IMR-90 (cell line): ENCODE measurements around the gene GKN1. TPM values are rescaled to one million over a fixed set of nuclear protein-coding genes. Genes with fewer than 3 reads are reported as not detected.
A peak's percentile ranks its signal among the peaks of the same experiment; 100 is the strongest.

Experiments used
- ATAC-seq: fragments of 200-7000 bp; cut with Tn5 transposase; 2 replicates; pipeline ENCODE4 v1.9.1; 2020; ENCODE audit warnings: low read depth, mild to moderate bottlenecking, moderate library complexity
- BruUV-seq: library from RNA; stranded (reverse); fragments of 400-500 nt; replicated peaks from 2 replicates; lab custom pipeline; 2021; lab: Mats Ljungman, UMichigan
- CTCF ChIA-PET: fragments of 300-600 bp; formaldehyde crosslinking; extraction: SDS; loops from one replicate; lab custom pipeline; 2021; ENCODE audit warnings: antibody characterized with exemption; lab: Yijun Ruan, JAX
- POLR2A ChIA-PET: fragments of 300-600 bp; sonication (Branson Sonifier 250); formaldehyde crosslinking; loops from one replicate; lab custom pipeline; 2022; ENCODE audit warnings: antibody characterized with exemption; ENCODE audit not compliant: unreplicated experiment; lab: Charles Lee
- DNase-seq: peaks from one replicate; pipeline ENCODE4 v3.0.0; 2013
- H2AFZ ChIP-seq: replicated peaks from 2 replicates; pipeline ENCODE3; 2013; ENCODE audit warnings: low read length, mild to moderate bottlenecking; ENCODE audit not compliant: poor library complexity
- H2AK5ac ChIP-seq: 2 replicates; pipeline ENCODE4 v1.6.1; 2013; ENCODE audit warnings: low read depth, low read length, inconsistent platforms
- H2AK9ac ChIP-seq: replicated peaks from 2 replicates; pipeline ENCODE3; 2013; ENCODE audit warnings: mild to moderate bottlenecking, low read depth, low read length, moderate library complexity; ENCODE audit not compliant: poor library complexity
- H2BK120ac ChIP-seq: 2 replicates; pipeline ENCODE4 v1.6.1; 2013; ENCODE audit warnings: low read depth, low read length, inconsistent platforms
- H2BK15ac ChIP-seq: 3 replicates; pipeline ENCODE4 v1.6.1; 2013; ENCODE audit warnings: low read depth, low read length, inconsistent platforms
- H2BK20ac ChIP-seq: 2 replicates; pipeline ENCODE4 v1.6.1; 2013; ENCODE audit warnings: low read depth, mild to moderate bottlenecking, inconsistent platforms, low read length, moderate library complexity
- H2BK5ac ChIP-seq: 2 replicates; pipeline ENCODE4 v1.6.1; 2013; ENCODE audit warnings: mild to moderate bottlenecking, low read depth, low read length, inconsistent platforms; ENCODE audit not compliant: poor library complexity, severe bottlenecking
- H3K14ac ChIP-seq: replicated peaks from 2 replicates; pipeline ENCODE4 v1.6.1; 2013; ENCODE audit warnings: low read depth, low read length, inconsistent platforms
- H3K18ac ChIP-seq: 2 replicates; pipeline ENCODE4 v1.6.1; 2013; ENCODE audit warnings: low read depth, low read length, control low read depth
- H3K23ac ChIP-seq: 2 replicates; pipeline ENCODE4 v1.6.1; 2013; ENCODE audit warnings: low read depth, low read length, inconsistent platforms
- H3K27ac ChIP-seq: 2 replicates; pipeline ENCODE4 v1.5.1; 2013; ENCODE audit warnings: mild to moderate bottlenecking, control low read depth, low read length; ENCODE audit not compliant: insufficient read depth
- H3K27me3 ChIP-seq: 2 replicates; pipeline ENCODE4 v1.6.1; 2013; ENCODE audit warnings: low read length; ENCODE audit not compliant: control insufficient read depth, insufficient read depth
- H3K36me3 ChIP-seq: 2 replicates; pipeline ENCODE4 v1.6.1; 2013; ENCODE audit warnings: low read length, mixed read lengths; ENCODE audit not compliant: control insufficient read depth, insufficient read depth
- H3K4ac ChIP-seq: 2 replicates; pipeline ENCODE4 v1.6.1; 2013; ENCODE audit warnings: low read depth, low read length, inconsistent platforms
- H3K4me1 ChIP-seq: 2 replicates; pipeline ENCODE4 v1.6.1; 2013; ENCODE audit warnings: low read length, mixed read lengths; ENCODE audit not compliant: control insufficient read depth, insufficient read depth
- H3K4me2 ChIP-seq: 2 replicates; pipeline ENCODE4 v1.6.1; 2013; ENCODE audit warnings: low read depth, mild to moderate bottlenecking, control low read depth, low read length, moderate library complexity
- H3K4me3 ChIP-seq: 2 replicates; pipeline ENCODE4 v1.5.1; 2013; ENCODE audit warnings: low read depth, mild to moderate bottlenecking, control low read depth, low read length, moderate library complexity; ENCODE audit not compliant: insufficient read depth
- H3K56ac ChIP-seq: 2 replicates; pipeline ENCODE4 v1.6.1; 2013; ENCODE audit warnings: low read length, inconsistent platforms; ENCODE audit not compliant: insufficient read depth; ENCODE audit errors: extremely low read depth
- H3K79me1 ChIP-seq, 2 experiments: 2 replicates each; pipeline ENCODE4 v1.6.1; 2013; ENCODE audit warnings: low read length in 2 of 2, inconsistent platforms in 1 of 2, low read depth in 1 of 2
- H3K9ac ChIP-seq: 2 replicates; pipeline ENCODE4 v1.6.1; 2013; ENCODE audit warnings: low read depth, low read length, control low read depth
- H3K9me1 ChIP-seq: 2 replicates; pipeline ENCODE4 v1.6.1; 2013; ENCODE audit warnings: low read length, inconsistent platforms; ENCODE audit not compliant: insufficient read depth
- H3K9me3 ChIP-seq: 2 replicates; pipeline ENCODE4 v1.6.1; 2013; ENCODE audit warnings: low read length; ENCODE audit not compliant: control insufficient read depth, insufficient read depth
- H4K20me1 ChIP-seq: 2 replicates; pipeline ENCODE4 v1.6.1; 2013; ENCODE audit warnings: low read length, inconsistent platforms; ENCODE audit not compliant: insufficient read depth
- H4K5ac ChIP-seq: 2 replicates; pipeline ENCODE4 v1.6.1; 2013; ENCODE audit warnings: mild to moderate bottlenecking, low read depth, low read length, control low read depth
- H4K8ac ChIP-seq, 2 experiments: 2 replicates each; pipeline ENCODE4 v1.6.1; 2013; ENCODE audit warnings: low read depth in 2 of 2, low read length in 2 of 2, control low read depth in 1 of 2, inconsistent platforms in 1 of 2
- H4K91ac ChIP-seq: 2 replicates; pipeline ENCODE4 v1.6.1; 2013; ENCODE audit warnings: low read depth, low read length, inconsistent platforms; ENCODE audit not compliant: insufficient read depth
- BHLHE40 ChIP-seq: fragments of 150-350 bp; IDR thresholded peaks from 2 replicates; pipeline ENCODE4 v1.6.1; 2016; ENCODE audit warnings: mild to moderate bottlenecking, low read depth, low read length
- CEBPB ChIP-seq: IDR thresholded peaks from 2 replicates; pipeline ENCODE4 v1.6.1; 2012; ENCODE audit warnings: low read depth, low read length, improper control_type of control experiment
- CHD1 ChIP-seq: IDR thresholded peaks from 2 replicates; pipeline ENCODE4 v1.6.1; 2012; ENCODE audit warnings: low read depth, low read length, improper control_type of control experiment
- FOS ChIP-seq: fragments of 150-350 bp; IDR thresholded peaks from 2 replicates; pipeline ENCODE4 v1.6.1; 2016; ENCODE audit warnings: low read depth, low read length
- MAFK ChIP-seq: IDR thresholded peaks from 2 replicates; pipeline ENCODE4 v1.6.1; 2012; ENCODE audit warnings: low read depth, low read length, improper control_type of control experiment
- MAZ ChIP-seq: IDR thresholded peaks from 2 replicates; pipeline ENCODE4 v1.6.1; 2012; ENCODE audit warnings: low read depth, mild to moderate bottlenecking, low read length, improper control_type of control experiment, moderate library complexity, borderline replicate concordance
- MXI1 ChIP-seq: IDR thresholded peaks from 2 replicates; pipeline ENCODE4 v1.6.1; 2012; ENCODE audit warnings: low read depth, mild to moderate bottlenecking, low read length, moderate library complexity, borderline replicate concordance
- POLR2A ChIP-seq: IDR thresholded peaks from 2 replicates; pipeline ENCODE4 v1.6.1; 2012; ENCODE audit warnings: mild to moderate bottlenecking, low read depth, low read length
- RAD21 ChIP-seq: IDR thresholded peaks from 2 replicates; pipeline ENCODE4 v1.6.1; 2012; ENCODE audit warnings: low read length, improper control_type of control experiment
- RCOR1 ChIP-seq: IDR thresholded peaks from 2 replicates; pipeline ENCODE4 v1.6.1; 2012; ENCODE audit warnings: mild to moderate bottlenecking, low read length, improper control_type of control experiment; ENCODE audit not compliant: insufficient replicate concordance
- RFX5 ChIP-seq: IDR thresholded peaks from 2 replicates; pipeline ENCODE4 v1.8.0; 2012; ENCODE audit warnings: low read depth, mild to moderate bottlenecking, low read length, moderate library complexity
- SMC3 ChIP-seq: fragments of 150-350 bp; IDR thresholded peaks from 2 replicates; pipeline ENCODE4 v1.6.1; 2016; ENCODE audit warnings: low read depth, mild to moderate bottlenecking, antibody characterized with exemption, low read length, moderate library complexity
- WGBS, 2 experiments: methylation state at CpG; one replicate each; pipeline versions ENCODE4 v1.1.5 to v1.1.7; 2013; ENCODE audit warnings: missing lambda C conversion rate in 2 of 2; ENCODE audit not compliant: insufficient read length in 1 of 2; ENCODE audit errors: extremely low coverage in 2 of 2; 5-methylcytosine and 5-hydroxymethylcytosine counted together
- dilution Hi-C: fragments of 300-500 bp; cut with HindIII; formaldehyde crosslinking; loops from one replicate; pipeline ENCODE4 v1.14.3; 2018; ENCODE audit warnings: low sequenced_read_pairs; ENCODE audit not compliant: unreplicated experiment
- in situ Hi-C: fragments of 300-500 bp; cut with MboI; formaldehyde crosslinking; loops from 3 replicates; pipeline ENCODE4 v1.14.3; 2019; ENCODE audit warnings: low sequenced_read_pairs, inconsistent platforms, mixed read lengths
- intact Hi-C: fragments of 100-400 bp; cut with micrococcal nuclease; formaldehyde crosslinking; loops from 2 replicates; pipeline ENCODE4 v1.10.0; 2022
- polyA plus RNA-seq, 3 experiments: library from polyadenylated mRNA; depleted of rRNA; stranded (reverse); fragments of >200 nt; gene quantifications; 2 replicates each; pipeline ENCODE4 v1.2.3, GENCODE V29; 2012; ENCODE audit warnings: low replicate concordance in 1 of 3
- total RNA-seq: library from RNA; depleted of rRNA; stranded (reverse); fragments of >200 nt; gene quantifications from 2 replicates; pipeline ENCODE4 v1.2.3, GENCODE V29; 2012
- TF ChIP-seq, protein P1 (sequence below): fragments of 150-350 bp; IDR thresholded peaks from 2 replicates; pipeline ENCODE4 v1.6.1; 2017; ENCODE audit warnings: mild to moderate bottlenecking, antibody characterized with exemption, low read length, low read depth
- TF ChIP-seq, protein P2 (sequence below): fragments of 150-350 bp; IDR thresholded peaks from 2 replicates; pipeline ENCODE4 v1.6.1; 2016; ENCODE audit warnings: low read depth, mild to moderate bottlenecking, low read length, moderate library complexity, borderline replicate concordance
- TF ChIP-seq, protein P3 (sequence below): conservative IDR thresholded peaks from 2 replicates; pipeline ENCODE4 v1.5.1; 2012; ENCODE audit warnings: mild to moderate bottlenecking, low read depth, low read length, improper control_type of control experiment

The GKN1 gene
- total and polyA plus RNA-seq, 2 of the 4 experiments (the other 2 are of a cell fraction): not detected

DNA sequence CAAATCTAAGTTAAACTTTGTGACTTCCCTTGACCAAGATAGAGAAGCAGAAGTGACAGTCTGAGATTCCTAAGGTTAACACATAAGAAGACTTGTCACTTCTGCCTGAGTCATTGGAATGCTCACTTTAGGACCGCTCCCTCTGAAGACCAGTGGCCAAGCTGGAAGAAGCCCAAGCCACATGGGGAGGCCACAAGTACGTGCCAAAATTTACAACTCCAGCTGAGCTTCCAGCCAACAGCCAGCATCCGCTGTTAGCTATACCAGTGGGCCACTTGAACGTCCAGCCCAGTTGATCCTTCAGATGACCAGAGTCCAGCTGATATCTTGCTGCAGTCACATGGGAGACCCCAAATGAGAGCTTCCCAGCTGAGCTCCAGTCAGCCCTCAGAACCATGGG lies 20.4 kb downstream of the GKN1 start:
- Histone ChIP-seq H3K36me3 (no peaks in the 10 kb centered on the region), H3K4me3 (no peak overlapping the region), H3K4ac (no peak overlapping the region), H3K4me1 (peaks cover 15% of the 10 kb centered on the region), H3K14ac (0 out of 2 replicates have a peak overlapping the region, but pooled peaks have one; percentile 0), H4K91ac (no peak overlapping the region), H3K56ac (no peak overlapping the region), H4K8ac (peak overlapping the region in 1 of 2 experiments; percentile 61; a peak in 1 of 4 replicates), H2AFZ (no peak overlapping the region), H3K23ac (no peak overlapping the region), H2BK120ac (0 out of 2 replicates have a peak overlapping the region, but pooled peaks have one; percentile 7), H3K79me1 (no peaks in the 10 kb centered on the region), H2BK5ac (no peak overlapping the region), H2AK9ac (no peak overlapping the region), H3K18ac (peak overlapping the region; percentile 30; the same call in 1 of the 2 replicates), H4K20me1 (no peaks in the 10 kb centered on the region), H3K27me3 (no peaks in the 10 kb centered on the region), H3K4me2 (no peak overlapping the region), H2AK5ac (peak overlapping the region; percentile 22; the same call in 1 of the 2 replicates), H4K5ac (peak overlapping the region; percentile 49; the same call in 1 of the 2 replicates), H3K9me1 (no peaks in the 10 kb centered on the region), H2BK20ac (no peak overlapping the region), H2BK15ac (no peak overlapping the region), H3K9ac (no peak overlapping the region), H3K9me3 (no peaks in the 10 kb centered on the region), H3K27ac (no peak overlapping the region)
- no peak for ATAC-seq
- POLR2A ChIA-PET: no interaction called here
- peak; percentile 33 for DNase-seq
- in situ Hi-C loops (no loop called here), intact Hi-C loops (no loop called here), dilution Hi-C loops (no loop called here)
- TF ChIP-seq RCOR1: no peak
- no peak for TF ChIP-seq CEBPB
- TF ChIP-seq, protein P1, sequence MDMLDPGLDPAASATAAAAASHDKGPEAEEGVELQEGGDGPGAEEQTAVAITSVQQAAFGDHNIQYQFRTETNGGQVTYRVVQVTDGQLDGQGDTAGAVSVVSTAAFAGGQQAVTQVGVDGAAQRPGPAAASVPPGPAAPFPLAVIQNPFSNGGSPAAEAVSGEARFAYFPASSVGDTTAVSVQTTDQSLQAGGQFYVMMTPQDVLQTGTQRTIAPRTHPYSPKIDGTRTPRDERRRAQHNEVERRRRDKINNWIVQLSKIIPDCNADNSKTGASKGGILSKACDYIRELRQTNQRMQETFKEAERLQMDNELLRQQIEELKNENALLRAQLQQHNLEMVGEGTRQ: no peak
- TF ChIP-seq, protein P2, sequence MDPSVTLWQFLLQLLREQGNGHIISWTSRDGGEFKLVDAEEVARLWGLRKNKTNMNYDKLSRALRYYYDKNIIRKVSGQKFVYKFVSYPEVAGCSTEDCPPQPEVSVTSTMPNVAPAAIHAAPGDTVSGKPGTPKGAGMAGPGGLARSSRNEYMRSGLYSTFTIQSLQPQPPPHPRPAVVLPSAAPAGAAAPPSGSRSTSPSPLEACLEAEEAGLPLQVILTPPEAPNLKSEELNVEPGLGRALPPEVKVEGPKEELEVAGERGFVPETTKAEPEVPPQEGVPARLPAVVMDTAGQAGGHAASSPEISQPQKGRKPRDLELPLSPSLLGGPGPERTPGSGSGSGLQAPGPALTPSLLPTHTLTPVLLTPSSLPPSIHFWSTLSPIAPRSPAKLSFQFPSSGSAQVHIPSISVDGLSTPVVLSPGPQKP: no peak
- no peak for TF ChIP-seq RAD21
- no peak for TF ChIP-seq FOS
- TF ChIP-seq POLR2A: no peak
- no peak for TF ChIP-seq CHD1
- no peak for TF ChIP-seq MAZ
- no peak for TF ChIP-seq MXI1
- no peak for TF ChIP-seq MAFK
- no peak for TF ChIP-seq RFX5
- TF ChIP-seq, protein P3, sequence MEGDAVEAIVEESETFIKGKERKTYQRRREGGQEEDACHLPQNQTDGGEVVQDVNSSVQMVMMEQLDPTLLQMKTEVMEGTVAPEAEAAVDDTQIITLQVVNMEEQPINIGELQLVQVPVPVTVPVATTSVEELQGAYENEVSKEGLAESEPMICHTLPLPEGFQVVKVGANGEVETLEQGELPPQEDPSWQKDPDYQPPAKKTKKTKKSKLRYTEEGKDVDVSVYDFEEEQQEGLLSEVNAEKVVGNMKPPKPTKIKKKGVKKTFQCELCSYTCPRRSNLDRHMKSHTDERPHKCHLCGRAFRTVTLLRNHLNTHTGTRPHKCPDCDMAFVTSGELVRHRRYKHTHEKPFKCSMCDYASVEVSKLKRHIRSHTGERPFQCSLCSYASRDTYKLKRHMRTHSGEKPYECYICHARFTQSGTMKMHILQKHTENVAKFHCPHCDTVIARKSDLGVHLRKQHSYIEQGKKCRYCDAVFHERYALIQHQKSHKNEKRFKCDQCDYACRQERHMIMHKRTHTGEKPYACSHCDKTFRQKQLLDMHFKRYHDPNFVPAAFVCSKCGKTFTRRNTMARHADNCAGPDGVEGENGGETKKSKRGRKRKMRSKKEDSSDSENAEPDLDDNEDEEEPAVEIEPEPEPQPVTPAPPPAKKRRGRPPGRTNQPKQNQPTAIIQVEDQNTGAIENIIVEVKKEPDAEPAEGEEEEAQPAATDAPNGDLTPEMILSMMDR: no peak
- no peak for TF ChIP-seq SMC3
- TF ChIP-seq BHLHE40: no peak
- CTCF ChIA-PET: interaction anchor here (1.0 kb wide), 1 partner anchor 20 kb away, joined by 3 read pairs; no protein-coding TSS in a partner anchor
- BruUV-seq: no TSS peak
- WGBS, 2 experiments: no CpG with 5 or more reads among the region's 4 CpGs
